T-helper 2 cell treated with Interferon-gamma antibody and Interleukin-4, amounts not matched to agents 5 μg/mL and 100 μg/mL, for 36 hours (primary cell): ENCODE data around the gene GMPPB.
"Not testable (repeated sequence)": the region's sequence is repeated elsewhere in the genome, so short reads cannot be mapped to it uniquely, and the experiment has no call there.

Experiments
- DNase-seq: peaks from one replicate; pipeline ENCODE4 v3.0.0; 2021; ENCODE audit warnings: low spot score
- H3K27ac Mint-ChIP-seq: one replicate; pipeline ENCODE4 v1.8.0; 2021; ENCODE audit warnings: mild to moderate bottlenecking, mixed read lengths
- H3K27me3 Mint-ChIP-seq: one replicate; pipeline ENCODE4 v1.8.0; 2021; ENCODE audit warnings: low read depth, mixed read lengths
- H3K36me3 Mint-ChIP-seq: one replicate; pipeline ENCODE4 v1.8.0; 2021; ENCODE audit warnings: low read depth, mixed read lengths
- H3K4me1 Mint-ChIP-seq: one replicate; pipeline ENCODE4 v1.8.0; 2021; ENCODE audit warnings: low read depth, mixed read lengths
- H3K4me3 Mint-ChIP-seq: one replicate; pipeline ENCODE4 v1.8.0; 2022; ENCODE audit warnings: mild to moderate bottlenecking, moderate library complexity, mixed read lengths
- H3K9me3 Mint-ChIP-seq: one replicate; pipeline ENCODE4 v1.8.0; 2021; ENCODE audit warnings: mixed read lengths

The GMPPB gene

DNA sequence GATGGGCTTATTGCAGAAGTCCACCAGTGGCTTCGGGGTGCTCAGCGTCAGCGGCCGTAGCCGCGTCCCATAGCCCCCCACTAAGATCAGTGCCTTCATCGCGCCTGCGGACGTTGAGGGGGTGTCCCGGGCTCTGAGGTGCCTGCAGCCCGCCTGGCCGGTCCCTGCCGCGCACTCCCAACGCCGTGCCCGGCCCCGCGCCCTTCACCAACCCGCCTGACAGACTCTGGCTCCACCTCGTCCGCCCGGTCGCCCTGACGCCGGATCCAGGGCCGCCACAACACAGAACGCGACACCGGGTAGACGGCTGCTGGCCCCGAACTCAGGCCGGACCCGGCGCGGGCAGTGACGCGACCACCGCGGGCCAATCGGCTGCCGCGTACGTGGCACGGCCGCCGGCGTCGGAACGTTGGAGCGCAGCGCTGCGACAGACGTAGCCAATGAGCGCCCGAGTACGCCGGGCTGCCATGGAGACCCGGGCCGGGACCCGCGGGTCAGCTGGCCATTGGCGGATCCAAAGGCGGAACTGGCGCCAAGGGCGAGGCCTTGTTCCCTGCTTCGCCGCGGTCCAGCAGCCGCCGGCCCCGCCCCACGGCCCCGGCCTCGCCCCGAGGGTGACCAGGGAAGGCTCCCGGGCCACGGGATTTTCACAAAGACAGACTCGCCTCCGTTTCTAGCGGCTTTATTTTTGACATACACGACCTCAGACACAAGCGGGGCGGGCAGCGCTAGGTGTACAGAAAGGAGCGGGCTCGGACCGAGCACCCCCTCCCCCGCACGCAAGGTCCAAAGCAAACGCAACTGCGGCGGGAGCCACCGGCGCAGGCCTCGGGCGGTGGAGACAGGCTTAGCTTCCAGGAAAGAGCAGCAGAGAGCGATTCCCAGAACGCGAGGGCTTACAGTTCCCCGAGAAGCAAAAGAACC lies at the start of gene GMPPB:
Gene GMPPB, minus strand, starts transcription at position 324 of the 924 bp plus-strand sequence. Its CDS starts 225 bp downstream, at position 99.
- DNase-seq: peak; percentile 97
- Mint-ChIP-seq H3K27ac (peak within 1 kb of the TSS; percentile 98), H3K4me1 (peaks cover 27% of the 10 kb centered on the region), H3K36me3 (peaks cover 29% of the 10 kb centered on the region), H3K27me3 (no peaks in the 10 kb centered on the region), H3K9me3 (no peaks in the 10 kb centered on the region), H3K4me3 (peak within 1 kb of the TSS; percentile 98)

DNA sequence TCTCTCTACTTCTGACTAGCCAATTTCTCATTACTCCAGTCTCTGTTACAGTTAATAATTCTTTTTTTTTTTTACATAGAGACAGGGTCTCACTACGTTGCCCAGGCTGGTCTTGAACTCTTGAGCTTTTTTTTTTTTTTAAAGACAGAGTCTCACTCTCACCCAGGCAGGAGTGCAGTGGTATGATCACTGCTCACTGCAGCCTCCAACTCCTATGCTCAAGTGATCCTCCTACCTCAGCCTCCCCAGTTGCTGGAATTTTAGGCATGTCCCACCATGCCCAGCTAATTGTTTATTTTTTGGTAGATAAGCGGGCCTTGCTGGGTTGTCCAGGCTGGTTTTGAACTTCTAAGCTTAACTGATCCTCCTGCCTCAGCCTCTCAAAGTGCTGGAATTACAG lies 49.0 kb upstream of the GMPPB start:
- no peaks in the 10 kb centered on the region for H3K27me3 Mint-ChIP-seq
- H3K27ac Mint-ChIP-seq: no peak overlapping the region
- peaks cover 4% of the 10 kb centered on the region for H3K4me1 Mint-ChIP-seq
- no peak for DNase-seq
- no peaks in the 10 kb centered on the region for H3K9me3 Mint-ChIP-seq
- no peak overlapping the region for H3K4me3 Mint-ChIP-seq
- H3K36me3 Mint-ChIP-seq: peaks cover 8% of the 10 kb centered on the region

DNA sequence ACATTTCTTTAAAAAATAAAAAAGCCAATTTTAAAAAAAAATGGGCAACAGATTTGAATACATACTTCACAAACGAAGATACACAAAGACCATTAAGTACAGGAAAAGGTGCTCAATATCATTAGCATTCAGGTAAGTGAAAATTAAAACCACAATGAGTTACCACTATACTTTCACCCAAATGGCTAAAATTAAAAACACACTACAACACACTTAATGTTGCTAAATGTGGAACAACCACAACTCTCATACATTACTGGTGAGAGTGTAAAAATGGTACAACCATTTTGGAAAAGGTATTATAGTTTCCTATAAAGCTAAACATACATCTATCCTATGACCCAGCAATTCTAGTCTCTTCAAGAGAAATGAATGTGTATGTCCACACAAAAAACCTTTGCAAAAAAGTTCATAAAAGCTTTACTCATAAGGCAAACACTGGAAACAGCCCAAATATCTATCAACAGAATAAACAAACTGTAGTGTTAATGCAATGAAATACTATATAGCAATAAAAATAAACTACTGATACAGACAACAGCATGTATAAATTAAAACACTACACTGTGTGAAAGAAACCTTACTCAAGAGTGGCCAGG lies 47.7 kb upstream of the GMPPB start:
- no peak overlapping the region for H3K27ac Mint-ChIP-seq
- H3K27me3 Mint-ChIP-seq: no peaks in the 10 kb centered on the region
- H3K36me3 Mint-ChIP-seq: peaks cover 3% of the 10 kb centered on the region
- H3K4me1 Mint-ChIP-seq: peaks cover 4% of the 10 kb centered on the region
- no peak for DNase-seq
- H3K9me3 Mint-ChIP-seq: no peaks in the 10 kb centered on the region
- no peak overlapping the region for H3K4me3 Mint-ChIP-seq

DNA sequence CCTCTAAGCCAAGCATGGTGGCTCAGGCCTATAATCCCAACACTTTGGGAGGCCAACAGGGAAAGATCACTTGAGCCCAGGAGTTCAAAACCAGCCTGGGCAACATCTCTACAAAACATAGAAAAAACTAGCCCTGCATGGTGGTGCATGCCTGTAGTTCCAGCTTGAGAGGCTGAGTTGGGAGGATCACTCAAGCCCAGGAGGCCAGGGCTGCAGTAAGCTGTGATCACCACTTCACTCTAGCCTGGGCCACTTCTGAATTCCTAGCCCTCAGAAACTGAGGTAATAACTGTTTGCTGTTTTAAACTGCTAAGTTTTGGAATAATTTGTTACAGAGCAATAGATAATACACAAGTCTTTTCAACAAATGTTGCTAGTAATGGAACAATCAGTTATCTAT lies 46.2 kb upstream of the GMPPB start:
- Mint-ChIP-seq H3K36me3 (peaks cover 3% of the 10 kb centered on the region), H3K9me3 (no peaks in the 10 kb centered on the region), H3K4me3 (no peak overlapping the region), H3K27me3 (no peaks in the 10 kb centered on the region), H3K4me1 (peaks cover 4% of the 10 kb centered on the region), H3K27ac (no peak overlapping the region)
- DNase-seq: no peak

DNA sequence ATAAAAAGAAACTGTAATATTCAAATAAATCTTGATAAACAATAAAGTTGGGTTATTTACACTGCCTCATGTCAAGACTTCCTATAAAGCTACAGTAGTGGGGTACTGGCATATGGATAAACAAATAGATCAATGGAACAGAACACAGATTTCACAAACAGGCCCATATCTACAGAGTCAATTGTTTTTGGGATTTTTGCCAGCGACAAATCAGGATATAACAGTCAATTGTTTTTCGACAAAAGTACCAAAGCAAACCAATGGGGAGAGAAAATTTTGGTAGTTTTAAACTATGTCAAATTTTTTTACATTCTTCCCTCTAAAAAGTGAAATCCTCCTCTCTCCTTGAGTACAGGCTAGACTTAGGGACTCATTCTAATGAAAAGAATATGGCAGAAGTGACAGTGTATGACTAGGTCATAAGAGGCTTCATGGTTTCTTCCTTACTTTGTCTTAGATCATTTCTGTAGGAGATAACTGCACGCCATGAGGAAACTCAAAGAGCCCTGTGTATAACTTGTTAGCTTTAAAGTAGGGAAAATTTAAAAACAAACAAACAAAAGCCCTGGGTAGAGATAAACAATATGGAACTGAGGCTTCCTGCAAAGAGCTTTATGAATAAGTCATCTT lies 45.6 kb upstream of the GMPPB start:
- Mint-ChIP-seq H3K9me3 (no peaks in the 10 kb centered on the region), H3K27ac (no peak overlapping the region)
- DNase-seq: no peak

DNA sequence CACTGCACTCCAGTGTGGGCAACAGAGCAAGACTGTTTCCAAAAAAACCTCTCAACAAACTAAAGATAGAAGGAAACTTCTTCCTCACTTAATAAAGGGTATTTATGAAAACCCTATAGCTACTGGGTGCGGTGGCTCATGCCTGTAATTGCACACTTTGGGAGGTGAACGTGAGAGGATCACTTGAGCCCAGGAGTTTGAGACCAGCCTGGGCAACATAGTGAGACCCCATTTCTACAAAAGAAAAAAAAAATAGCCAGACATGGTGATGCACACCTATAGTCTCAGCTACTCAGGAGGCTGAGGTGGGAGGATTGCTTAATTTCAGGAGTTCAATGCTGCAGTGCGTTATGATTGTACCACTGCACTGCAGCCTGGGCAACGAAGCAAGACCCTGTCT lies 40.2 kb upstream of the GMPPB start:
- Mint-ChIP-seq H3K27ac (no peak overlapping the region), H3K9me3 (no peaks in the 10 kb centered on the region), H3K27me3 (no peaks in the 10 kb centered on the region), H3K4me1 (no peaks in the 10 kb centered on the region), H3K36me3 (no peaks in the 10 kb centered on the region), H3K4me3 (no peak overlapping the region)
- no peak for DNase-seq

More for the DNA sequence above, 45.6 kb upstream of the GMPPB start:
- Mint-ChIP-seq H3K36me3 (peaks cover 3% of the 10 kb centered on the region), H3K4me3 (no peak overlapping the region), H3K27me3 (no peaks in the 10 kb centered on the region), H3K4me1 (peaks cover 4% of the 10 kb centered on the region)

DNA sequence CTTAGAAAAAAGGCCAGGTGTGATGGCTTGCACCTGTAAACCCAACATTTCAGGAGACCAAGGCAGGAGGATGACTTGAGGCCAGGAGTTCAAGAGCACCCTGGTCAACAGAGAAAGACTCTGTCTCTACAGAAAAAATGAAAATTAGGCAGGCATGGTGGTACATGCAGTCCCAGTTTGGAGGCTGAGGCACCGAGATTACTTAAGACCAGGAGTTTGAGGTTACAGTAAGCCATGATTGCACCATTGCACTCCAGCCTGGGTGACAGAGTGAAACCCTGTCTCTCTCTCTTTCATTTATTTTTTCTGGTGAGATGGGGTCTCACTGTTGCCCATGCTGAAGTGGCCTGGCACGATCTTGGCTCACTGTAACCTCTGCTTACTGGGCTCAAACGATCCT lies 37.9 kb upstream of the GMPPB start:
- no peak overlapping the region for H3K27ac Mint-ChIP-seq
- DNase-seq: no peak
- no peaks in the 10 kb centered on the region for H3K27me3 Mint-ChIP-seq
- no peaks in the 10 kb centered on the region for H3K9me3 Mint-ChIP-seq
- no peaks in the 10 kb centered on the region for H3K36me3 Mint-ChIP-seq
- H3K4me3 Mint-ChIP-seq: no peak overlapping the region
- peaks cover 2% of the 10 kb centered on the region for H3K4me1 Mint-ChIP-seq

DNA sequence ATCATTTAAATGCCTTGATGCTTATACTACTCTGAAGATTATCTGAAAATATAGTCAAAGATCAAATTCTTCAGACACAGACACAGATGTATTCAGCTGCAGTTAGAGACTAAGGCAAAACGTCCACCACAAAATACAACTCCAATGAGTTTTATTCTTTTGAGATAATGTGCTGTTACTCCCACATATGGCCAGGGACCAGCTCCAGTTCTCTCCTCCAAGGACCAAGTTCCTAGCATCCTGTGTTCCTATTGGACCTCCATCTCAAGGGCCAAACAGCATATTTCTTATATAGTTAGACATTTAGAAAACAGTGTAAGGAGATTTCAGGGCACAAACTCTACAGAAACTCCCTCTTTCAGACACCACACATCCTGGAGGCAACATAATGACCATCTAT lies 35.5 kb upstream of the GMPPB start:
- Mint-ChIP-seq H3K4me3 (no peak overlapping the region), H3K27ac (no peak overlapping the region), H3K27me3 (no peaks in the 10 kb centered on the region), H3K36me3 (no peaks in the 10 kb centered on the region), H3K9me3 (no peaks in the 10 kb centered on the region), H3K4me1 (peaks cover 2% of the 10 kb centered on the region)
- DNase-seq: no peak

DNA sequence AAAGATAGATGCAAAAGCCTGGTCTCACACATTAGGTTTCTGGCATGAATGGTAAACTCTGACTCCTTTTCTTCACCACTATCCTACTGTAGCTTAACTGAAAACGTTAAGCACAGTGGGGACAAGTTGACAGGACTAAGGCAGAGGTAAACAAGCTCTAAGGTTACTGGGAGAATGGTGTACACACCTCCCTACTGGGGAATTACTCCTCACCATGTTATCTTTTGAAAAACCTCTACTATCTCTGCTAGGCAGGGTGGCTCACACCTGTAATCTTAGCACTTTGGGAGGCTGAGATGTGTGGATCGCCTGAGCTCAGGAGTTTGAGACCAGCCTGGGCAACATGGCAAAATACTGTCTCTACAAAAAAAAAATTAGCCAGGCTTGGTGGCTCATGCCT lies 33.4 kb upstream of the GMPPB start:
- Mint-ChIP-seq H3K4me1 (peaks cover 2% of the 10 kb centered on the region), H3K9me3 (no peaks in the 10 kb centered on the region), H3K27ac (no peak overlapping the region), H3K27me3 (no peaks in the 10 kb centered on the region), H3K36me3 (no peaks in the 10 kb centered on the region), H3K4me3 (no peak overlapping the region)
- no peak for DNase-seq

DNA sequence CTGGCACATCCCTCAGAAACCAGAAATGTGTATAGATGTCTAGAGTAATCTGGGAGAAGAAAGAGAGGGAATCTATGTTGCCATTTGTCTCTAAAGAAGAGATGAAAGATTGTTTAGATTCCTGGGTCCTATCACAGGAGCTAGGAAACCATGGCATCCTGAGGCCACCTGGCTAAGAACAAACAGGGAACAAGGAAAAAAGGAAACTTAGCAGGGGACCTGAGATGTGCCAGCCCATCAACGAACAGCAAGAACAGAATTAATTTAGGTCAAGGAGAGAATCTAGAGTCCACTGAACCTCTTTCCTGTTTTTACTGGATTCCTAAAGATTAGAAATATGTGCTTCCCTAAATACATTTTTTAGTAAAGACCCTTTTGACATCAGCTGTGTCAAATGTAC lies 32.3 kb upstream of the GMPPB start:
- Mint-ChIP-seq H3K27me3 (no peaks in the 10 kb centered on the region), H3K4me1 (peaks cover 2% of the 10 kb centered on the region), H3K9me3 (no peaks in the 10 kb centered on the region), H3K4me3 (no peak overlapping the region), H3K27ac (no peak overlapping the region), H3K36me3 (no peaks in the 10 kb centered on the region)
- DNase-seq: no peak

DNA sequence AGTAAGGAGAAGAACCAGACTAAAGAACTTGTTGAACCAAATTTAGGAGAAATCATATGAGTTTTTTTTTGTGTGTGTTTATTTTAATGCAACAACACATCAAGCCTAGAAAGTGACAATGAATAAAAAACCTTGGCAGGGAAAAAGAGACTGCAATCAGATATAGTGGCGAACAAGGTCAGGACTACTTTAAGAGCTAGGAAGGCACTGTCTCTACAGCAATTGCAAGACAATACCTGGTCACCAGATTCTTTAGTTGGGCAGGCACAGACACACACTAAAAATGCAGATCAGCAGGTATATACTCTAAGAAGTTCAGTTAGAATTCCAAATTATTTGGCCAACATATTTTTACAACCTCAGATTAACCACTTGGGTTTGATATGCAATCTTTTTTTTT lies 30.8 kb upstream of the GMPPB start:
- H3K27ac Mint-ChIP-seq: no peak overlapping the region
- peaks cover 3% of the 10 kb centered on the region for H3K4me1 Mint-ChIP-seq
- H3K36me3 Mint-ChIP-seq: peaks cover 3% of the 10 kb centered on the region
- no peak overlapping the region for H3K4me3 Mint-ChIP-seq
- no peak for DNase-seq
- H3K9me3 Mint-ChIP-seq: no peaks in the 10 kb centered on the region
- H3K27me3 Mint-ChIP-seq: no peaks in the 10 kb centered on the region

DNA sequence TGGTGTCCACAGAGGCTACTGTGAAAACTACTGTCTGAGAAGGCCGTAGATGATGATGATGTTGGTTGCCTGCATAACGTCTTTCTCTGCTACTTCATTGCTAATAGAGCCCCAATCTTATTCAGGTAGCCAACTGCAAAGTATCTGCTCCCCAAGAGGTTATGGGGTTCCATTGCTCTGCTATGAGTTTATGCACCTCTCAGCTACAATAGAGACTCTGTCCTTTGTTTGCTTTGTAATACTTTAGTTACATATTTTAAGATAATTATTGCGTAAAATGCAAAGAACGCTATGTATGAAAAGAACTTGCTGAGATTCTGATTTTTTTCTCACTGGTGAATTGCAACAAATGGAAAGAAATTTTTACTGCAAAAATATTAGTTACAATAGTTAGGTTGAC lies 27.8 kb upstream of the GMPPB start:
- H3K27ac Mint-ChIP-seq: no peak overlapping the region
- H3K9me3 Mint-ChIP-seq: no peaks in the 10 kb centered on the region
- no peak for DNase-seq
- no peak overlapping the region for H3K4me3 Mint-ChIP-seq
- peaks cover 1% of the 10 kb centered on the region for H3K4me1 Mint-ChIP-seq
- no peaks in the 10 kb centered on the region for H3K27me3 Mint-ChIP-seq
- H3K36me3 Mint-ChIP-seq: peaks cover 7% of the 10 kb centered on the region

DNA sequence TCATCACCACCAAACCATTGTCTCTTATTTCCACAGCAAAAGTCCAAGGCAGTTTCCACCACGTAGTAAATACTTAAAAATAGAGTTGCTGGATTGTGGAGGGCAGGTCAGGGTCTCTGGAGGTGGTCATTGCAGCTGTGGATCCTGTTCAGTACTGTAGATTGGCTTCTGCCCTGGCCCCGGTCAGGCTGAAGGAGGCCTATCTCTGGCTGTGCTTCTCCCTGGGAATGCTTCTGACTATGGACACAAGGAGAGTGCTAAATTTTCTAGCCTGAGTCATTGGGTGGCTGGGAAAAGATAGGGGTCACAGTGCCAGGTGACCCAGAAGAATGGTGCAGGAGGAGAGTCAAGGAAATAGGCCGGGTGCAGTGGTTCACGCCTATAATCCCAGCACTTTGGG lies 26.3 kb upstream of the GMPPB start:
- no peak overlapping the region for H3K4me3 Mint-ChIP-seq
- DNase-seq: no peak
- no peaks in the 10 kb centered on the region for H3K9me3 Mint-ChIP-seq
- H3K27ac Mint-ChIP-seq: no peak overlapping the region
- H3K27me3 Mint-ChIP-seq: no peaks in the 10 kb centered on the region
- H3K36me3 Mint-ChIP-seq: peaks cover 11% of the 10 kb centered on the region
- peaks cover 1% of the 10 kb centered on the region for H3K4me1 Mint-ChIP-seq

DNA sequence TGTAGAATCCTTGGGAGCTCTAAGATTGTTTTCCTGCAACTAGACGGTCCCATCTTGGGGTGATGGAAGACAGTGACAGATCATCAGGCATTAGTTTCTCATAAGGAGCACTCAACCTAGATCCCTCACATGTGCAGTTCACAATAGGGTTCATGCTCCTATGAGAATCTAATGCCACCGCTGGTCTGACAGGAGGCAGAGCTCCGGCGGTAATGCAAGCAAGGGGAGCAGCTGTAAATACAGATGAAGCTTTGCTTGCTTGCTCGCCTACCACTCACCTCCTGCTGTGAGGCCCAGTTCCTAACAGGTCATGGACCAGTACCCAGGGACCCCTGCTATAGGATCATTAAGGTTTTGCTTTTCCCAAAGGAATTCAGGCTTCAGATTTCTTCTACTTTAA lies 25.1 kb upstream of the GMPPB start:
- not testable (repeated sequence) for H3K27ac Mint-ChIP-seq, DNase-seq, H3K4me3 Mint-ChIP-seq, H3K27me3 Mint-ChIP-seq, H3K4me1 Mint-ChIP-seq, H3K9me3 Mint-ChIP-seq
- H3K36me3 Mint-ChIP-seq: peaks cover 18% of the 10 kb centered on the region
